GM19099 (cell line): ENCODE data around the gene TSPAN9.

Source experiments
- POLR2A ChIP-seq: IDR thresholded peaks from 3 replicates; pipeline ENCODE4 v1.6.1; 2011; ENCODE audit warnings: low read depth; ENCODE audit not compliant: insufficient read length; ENCODE audit errors: extremely low read depth

Gene TSPAN9

DNA sequence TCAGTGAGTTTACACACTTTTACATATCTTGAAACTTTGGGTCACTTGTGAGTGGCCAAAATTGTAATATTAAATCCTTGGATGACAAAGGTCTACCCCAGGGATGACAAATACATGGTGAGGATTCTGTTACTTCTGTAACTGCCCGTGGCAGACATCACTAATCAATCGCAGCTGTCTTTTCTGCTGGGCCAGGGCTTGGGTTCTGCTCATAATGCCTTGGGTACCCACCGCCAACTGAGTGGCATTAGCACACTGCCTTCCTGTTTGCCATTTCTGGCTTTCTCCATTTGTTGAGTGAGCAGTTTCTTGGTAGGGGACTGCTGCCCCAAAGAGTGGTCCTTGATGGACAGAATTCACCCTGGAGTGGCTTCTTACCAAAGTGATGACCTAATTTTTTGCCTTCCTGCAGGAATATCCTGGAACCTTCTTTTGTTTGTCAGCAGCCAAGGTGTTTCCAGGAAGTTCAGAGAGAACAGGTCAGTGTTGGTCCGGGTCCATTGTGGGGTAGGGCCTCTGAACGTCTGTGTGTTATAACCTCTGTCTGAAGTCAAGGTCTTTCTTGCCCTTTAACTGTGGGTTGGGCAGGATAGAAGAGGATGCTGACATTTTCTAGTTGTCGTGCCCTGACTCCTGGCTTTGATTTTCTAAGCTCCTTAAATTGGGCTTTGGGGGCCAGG lies 6.2 kb downstream of the TSPAN9 start:
- TF ChIP-seq POLR2A, result no peak

DNA sequence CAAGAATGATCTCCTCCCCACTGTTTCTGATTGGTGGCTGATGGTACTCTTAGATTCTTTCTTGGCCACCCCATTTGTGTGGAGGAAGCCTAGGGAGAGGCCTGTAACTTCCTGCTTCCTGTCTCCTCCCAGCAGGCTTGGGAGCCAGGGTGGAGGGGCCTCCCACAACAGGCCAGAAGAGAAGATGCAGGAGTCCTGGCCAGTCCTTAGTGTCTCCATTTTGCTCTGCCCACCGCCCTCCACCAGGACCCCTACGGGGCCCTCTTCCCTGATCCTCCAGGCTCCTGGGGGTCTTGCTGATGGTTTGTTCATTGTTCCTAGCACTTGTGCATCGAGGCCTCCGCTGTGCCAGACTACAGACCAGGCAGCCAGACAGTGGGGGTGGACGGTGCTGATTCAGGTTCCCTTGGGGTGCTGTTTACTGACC lies 6.8 kb downstream of the TSPAN9 start:
- TF ChIP-seq POLR2A, result no peak

DNA sequence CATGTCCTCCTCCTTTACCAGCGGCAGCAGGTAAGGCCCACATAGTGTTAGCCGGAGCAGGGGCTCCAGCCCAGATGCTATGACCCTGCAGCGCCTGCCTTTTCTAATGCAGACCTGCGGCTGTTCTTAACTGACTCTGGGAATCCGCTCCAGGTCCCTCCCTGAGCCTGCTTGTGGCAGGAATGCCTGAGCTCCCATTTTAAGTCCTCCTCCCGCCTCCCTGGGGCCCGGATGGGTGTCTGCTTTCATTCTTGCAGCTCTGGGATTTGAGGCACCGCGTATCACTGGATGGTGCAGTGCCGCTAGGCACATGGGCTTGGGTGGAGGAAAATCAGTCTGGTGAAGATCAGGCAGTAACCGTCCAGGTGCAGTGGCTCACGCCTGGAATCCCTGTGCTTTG lies 7.6 kb downstream of the TSPAN9 start:
- no peak for TF ChIP-seq POLR2A

DNA sequence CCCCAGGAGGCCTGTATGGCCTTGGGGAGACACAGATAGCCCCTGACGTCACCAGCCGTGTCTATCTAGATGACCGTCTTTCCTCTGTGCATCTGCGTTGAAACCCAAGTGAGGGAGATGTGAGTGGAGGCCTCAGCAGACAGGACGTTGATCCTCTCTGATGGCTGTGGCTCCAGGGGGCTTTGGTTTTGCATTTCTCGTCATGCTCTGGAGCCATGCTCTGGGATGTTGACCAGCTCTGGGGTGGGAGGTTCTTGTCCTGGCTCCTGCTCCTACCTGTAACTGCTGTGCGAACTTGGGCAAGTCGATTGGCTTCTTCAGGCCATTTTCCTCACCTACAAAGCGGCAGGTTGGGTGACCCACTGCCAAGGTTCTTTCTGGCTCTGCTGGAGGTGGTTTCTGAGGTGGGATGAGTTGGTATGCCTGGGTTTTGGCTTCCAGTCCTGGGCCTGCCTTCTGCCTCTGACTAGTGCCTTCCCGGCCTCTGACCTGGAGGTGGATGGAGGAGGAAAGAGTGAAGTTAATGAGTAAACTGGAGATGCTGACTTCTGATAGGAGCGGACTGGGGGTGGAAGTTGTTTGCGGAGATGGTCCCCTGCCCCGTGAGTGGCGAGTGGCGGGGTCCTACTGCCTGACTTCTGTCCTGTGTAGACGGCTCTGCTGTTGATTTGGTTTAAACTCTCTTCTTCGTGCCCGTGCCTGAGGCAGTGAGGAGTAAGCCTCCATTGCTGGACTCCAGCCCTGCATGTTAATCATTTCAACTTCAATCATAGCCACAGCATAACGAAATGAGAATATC lies 8.4 kb downstream of the TSPAN9 start:
- no peak for TF ChIP-seq POLR2A

DNA sequence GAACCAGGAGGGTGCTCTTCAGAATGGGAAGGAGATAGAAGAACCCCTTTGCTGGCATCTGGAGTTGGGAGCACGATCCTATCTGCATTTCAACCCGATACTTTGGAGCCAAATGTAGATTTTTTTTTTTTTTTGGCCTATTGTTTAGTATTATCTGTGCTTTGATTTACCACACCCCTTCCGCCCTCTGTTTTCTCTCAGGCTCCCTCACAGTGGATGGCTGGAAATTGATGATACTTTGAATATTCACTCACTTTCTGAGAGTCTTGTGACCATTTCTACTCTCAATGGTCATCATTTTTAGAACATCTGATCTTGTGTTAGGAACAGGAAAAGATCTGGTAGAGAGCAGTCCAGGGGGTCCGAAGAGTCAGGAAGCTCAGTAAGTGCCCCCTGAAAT lies 9.0 kb downstream of the TSPAN9 start:
- no peak for TF ChIP-seq POLR2A

DNA sequence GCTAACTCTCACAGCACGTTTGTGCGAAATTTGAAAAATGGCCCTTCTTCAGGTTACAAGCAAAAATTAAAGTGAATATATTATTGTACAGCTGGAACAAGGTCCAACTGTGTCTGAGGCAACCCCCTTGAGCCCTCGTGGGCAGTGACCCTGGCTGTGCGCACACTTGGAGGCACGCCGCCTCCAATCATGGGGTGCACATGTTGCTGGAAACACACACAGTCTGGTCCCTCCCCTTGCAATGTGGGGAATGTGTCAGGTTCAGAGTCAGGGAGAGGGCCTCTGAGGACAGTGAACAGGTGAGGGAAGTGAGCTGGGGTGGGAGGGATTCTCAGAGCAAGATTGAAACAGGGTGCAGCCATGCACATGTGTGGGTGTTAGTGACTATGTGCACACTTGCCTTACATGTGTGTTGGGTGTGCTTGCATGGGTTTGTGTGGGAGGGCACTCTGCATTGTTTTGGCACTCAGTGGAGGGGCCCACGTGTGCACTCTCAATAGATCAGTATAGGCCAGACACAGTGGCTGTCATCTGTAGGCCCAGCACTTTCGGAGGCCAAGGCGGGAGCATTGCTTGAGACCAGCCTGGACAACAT lies 9.6 kb downstream of the TSPAN9 start:
- no peak for TF ChIP-seq POLR2A

DNA sequence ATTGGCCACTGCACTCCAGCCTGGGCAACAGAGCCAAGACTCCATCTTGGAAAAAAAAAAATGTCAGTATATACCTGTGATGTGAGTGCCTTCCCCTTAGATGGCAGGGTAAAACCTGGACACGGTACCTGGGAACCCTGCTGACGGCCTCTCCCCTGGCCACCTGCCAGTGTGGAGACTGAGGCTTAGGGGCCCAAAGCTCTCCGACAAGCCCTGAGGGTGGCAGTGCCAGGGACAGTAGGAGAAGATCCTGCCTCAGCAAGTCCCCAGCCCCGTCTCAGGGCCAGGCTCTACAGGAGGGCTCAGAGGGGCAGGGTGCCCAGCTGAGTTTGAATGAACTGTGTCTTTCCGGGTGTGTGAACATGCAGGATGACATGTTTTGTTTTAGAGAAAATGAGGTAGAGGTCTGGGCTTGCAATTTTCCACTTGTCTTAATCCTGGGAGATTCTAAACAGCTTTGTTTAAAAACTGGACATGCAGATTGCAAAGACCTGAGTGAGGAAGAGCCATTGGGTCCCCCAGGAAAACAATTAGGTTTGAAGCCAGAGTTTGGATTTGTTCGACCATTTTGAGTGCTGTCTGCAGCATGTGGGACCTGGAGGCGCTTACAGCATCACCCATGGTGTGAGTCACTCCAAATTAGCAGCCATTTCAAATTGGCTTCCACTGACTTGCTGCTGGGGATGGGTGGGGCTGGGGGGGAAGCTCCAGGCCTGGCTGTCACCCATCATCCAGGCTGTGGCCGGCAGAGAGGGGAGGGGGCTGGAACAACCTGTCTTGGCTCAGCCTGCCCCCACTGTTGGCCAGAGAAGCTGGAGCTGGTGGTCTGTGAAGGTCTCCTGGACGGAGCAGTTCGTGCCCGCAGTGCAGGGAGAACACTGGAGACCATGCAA lies 10.8 kb downstream of the TSPAN9 start:
- TF ChIP-seq POLR2A, result no peak

DNA sequence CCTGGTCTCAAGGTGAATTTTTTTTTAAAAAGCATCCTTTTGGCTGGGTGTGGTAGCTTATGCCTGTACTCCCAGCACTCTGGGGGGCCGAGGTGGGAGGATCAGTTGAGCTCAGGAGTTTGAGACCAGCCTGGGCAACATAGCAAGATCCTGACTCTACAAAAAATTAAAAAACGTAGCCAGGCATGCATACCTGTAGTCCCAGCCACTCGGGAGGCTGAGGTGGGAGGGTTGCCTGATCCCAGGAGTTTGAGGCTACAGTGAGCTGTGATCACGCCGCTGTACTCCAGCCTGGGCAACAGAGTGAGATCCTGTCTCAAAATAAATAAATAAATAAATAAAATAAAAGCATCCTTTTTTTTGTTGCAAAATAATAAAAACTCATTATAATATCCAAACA lies 12.4 kb downstream of the TSPAN9 start:
- no peak for TF ChIP-seq POLR2A

DNA sequence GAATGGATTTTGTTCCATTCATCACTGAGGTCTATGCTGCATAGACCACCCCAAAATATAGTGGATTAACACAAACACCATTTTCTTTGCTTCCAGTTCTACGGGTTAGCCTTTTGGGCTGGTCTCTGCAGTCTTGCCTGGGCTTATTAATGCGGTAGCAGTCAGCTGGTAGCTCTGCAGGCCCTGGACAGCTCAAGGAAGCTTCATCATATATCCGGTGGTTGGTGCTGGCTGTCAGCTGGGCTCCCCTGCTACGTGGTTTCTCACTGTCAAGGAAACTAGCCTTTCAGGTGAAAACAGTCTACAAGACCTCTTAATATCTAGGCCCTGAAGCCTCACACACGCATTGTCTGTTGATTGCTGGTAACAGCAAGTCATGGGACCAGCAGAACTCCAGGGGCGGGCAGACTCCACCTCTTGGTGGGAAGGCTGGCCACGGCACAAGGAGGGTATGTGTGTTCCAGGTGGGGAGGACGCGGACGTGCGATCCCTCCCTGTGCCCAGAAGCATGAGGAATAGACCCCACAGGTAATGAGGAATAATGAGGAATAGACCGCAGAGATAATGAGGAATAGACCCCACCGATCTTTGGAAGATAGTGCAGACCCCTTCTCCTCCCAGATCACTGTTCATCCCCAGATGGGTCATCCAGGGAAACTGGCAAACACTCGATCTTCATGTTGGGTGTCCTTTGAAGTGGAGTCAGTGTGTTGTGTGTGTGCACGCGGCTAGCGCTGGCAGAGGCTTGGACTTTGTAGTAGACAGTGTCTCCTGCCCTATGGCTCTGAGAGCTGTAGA lies 13.3 kb downstream of the TSPAN9 start:
- TF ChIP-seq POLR2A, result no peak

DNA sequence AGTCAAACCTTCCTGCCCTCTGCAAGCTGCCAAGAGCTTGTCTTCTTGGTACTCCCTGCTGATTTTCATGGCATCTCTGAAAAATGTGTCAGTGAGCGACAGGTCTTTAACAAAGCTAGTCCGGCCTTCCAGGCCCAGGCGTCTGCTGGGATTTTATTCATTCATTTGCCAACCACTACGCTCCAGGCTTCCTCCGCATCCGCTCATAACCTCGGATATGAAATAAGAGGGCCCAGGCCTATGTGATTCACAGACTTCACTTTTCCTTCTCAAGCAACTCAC lies 13.8 kb downstream of the TSPAN9 start:
- no peak for TF ChIP-seq POLR2A

DNA sequence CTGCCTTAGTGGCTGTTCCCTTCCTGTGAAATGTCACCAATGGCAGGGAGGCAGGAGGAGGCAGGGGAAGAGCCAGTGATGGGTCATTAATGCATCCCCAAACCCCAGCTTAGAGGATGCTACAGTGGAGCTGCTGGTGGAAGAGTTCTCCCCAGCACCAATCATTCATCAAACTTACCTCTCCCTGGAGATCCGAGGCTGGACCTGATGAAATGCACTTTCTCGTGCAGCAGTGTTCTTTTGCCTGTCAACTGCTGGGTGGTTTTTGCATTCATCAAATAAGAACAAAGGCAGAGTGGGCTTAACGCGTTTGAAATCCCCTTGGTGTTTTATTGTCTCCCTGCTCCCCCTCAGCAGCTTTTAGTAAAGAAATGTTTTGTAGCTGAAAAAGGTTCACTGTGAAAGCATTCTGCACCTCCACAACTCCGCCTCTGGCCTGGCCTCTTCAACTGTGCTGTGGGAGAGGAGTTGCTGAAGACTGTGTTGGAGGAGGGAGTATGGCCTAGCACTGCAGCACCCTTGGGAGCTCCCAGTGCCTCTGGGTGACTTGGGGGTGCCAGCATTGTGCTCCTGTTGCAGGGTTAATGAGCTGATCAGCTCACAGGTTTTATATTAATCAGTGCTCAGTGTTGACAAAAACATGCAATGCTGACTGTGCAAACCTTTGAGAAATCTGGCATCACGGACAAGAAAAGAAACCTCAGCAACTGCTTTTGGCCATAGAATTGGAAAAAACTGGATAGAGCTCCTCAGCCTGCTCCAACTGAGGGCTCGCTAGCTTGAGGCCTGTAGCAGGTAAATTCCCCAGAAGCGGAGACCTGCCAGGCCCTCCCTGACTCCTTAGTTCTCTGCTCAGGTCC lies 14.4 kb downstream of the TSPAN9 start:
- no peak for TF ChIP-seq POLR2A

DNA sequence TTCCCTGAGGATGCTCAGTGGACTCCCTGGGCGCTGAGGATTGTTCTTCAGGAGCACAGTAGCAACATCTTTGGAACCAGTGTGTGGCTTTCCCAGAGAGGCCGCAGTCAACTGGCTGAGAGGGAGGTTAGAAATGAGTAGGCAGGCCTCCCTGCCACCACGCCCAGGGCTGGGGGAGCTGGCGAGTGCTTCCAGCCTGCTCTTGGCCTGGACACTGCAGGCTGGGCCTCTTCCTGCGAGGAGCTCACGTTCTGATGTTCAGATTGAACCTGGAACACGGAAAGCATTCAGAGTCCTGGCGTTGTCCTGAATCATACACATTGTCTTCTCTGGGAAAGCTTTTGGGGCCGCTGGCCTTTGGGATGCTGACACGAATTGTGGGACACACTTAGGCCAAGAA lies 15.6 kb downstream of the TSPAN9 start:
- TF ChIP-seq POLR2A, result no peak

DNA sequence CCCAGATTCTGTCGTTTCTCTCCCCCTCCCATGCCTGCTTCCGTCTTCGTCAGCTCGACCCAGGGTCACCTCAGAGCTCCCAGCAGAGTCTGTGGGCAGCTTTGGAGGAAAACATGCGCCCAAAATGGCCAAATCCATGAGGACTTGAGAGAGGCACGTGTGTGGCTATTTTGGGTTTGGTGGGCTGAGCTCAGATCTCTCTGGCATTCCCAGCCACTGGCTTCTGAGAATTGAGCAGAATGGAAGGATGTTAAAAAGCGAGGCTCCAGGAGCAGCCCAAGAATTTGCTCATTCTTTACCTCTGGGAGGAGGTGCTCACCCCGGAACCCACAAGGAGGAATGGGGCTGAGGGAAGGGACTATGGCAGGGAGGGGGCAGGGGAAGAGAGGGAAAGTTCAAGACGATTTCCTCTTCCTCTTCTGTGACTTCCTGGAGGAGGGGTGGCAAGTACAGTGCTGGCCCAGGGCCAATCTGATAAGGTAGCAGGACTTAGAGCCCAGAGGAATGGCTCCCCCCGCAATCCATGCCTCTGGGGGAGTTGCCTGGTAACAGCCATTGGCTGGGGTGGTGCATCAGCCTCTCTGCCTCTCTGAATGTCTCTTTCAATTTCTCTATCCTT lies 20.1 kb downstream of the TSPAN9 start:
- no peak for TF ChIP-seq POLR2A

DNA sequence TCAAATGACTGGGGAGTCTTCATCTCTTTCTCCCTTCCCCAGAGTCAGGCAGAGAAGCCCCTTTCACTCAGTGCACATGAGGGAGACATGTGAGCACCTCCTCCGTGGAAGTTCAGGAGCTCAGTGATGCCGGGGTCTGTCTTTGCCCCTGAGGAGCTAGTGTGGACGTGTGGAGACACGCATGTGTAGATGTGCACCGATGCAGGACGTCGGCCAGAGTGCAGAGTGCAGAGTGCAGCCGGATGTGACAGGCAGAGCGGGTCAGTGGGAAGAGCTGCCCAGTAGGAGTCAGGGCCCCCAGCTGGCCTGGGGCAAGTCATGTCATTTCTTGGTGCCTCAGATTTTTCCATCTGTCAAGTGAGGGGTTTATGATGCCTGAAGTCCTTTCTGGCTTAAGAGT lies 20.7 kb downstream of the TSPAN9 start:
- no peak for TF ChIP-seq POLR2A

DNA sequence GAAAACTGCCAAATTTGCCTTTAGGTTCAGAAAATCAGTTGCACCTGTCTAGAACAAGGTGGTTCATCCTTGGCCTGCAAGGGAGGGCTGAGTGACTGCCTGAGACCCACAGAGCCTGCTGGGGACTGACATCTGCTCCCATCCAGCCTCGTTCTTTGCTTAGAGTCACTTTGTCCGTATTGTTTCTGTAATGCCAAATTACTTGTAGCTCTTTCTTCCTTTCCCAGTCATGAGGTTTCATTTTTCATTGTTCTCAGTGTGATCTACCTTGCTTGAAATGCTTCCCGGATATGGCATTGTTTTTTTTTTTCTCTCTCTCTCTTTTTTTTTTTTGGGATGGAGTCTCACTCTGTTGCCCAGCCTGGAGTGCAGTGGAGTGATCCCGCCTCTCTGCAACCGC lies 21.3 kb downstream of the TSPAN9 start:
- TF ChIP-seq POLR2A, result no peak
